Urothelium cell line (cell line): Measurements from ENCODE around the gene MRPS27.

Experiments used
- DNase-seq: peaks from one replicate; pipeline ENCODE4 v3.0.0; 2011; ENCODE audit warnings: low spot score, mixed read lengths
- FAIRE-seq: peaks from 2 replicates; lab custom pipeline; 2011; peaks lifted over from hg19 to GRCh38; lab: Jason Lieb, UNC

MRPS27 gene

DNA sequence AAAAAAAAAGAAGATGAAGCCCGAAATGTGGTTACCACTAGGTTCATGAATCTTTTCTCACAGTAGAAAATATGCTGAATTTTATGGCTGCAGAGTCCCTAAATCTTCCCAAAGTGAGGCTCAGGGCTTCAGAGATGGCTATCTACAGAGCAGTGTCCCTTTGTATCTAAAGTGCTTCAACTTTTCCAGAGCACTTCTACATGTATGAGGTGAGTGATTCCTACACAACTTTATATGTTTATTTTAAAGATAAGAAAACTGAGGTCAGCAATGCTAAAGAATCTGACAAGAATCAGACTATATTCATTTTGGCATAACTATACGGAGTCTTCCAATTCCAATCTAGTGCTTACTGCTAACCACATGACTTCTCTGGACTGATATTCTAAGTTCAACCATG lies 53.2 kb downstream of the MRPS27 start:
- no peak for FAIRE-seq

GRCh38 chr5:72265032-72265877 lies 54.8 kb downstream of the MRPS27 start:
- FAIRE-seq (no peak), DNase-seq (no peak)

More for the DNA sequence above, 53.2 kb downstream of the MRPS27 start:
- DNase-seq, result no peak

- DNase-seq (no peak), FAIRE-seq (no peak)
Measured at GRCh38 chr5:72256536-72256935, 63.5 kb downstream of the MRPS27 start.

GRCh38 chr5:72255670-72256069 lies 64.4 kb downstream of the MRPS27 start:
- no peak for DNase-seq
- no peak for FAIRE-seq

GRCh38 chr5:72255237-72255636 lies 64.8 kb downstream of the MRPS27 start:
- DNase-seq (no peak), FAIRE-seq (no peak)

DNA sequence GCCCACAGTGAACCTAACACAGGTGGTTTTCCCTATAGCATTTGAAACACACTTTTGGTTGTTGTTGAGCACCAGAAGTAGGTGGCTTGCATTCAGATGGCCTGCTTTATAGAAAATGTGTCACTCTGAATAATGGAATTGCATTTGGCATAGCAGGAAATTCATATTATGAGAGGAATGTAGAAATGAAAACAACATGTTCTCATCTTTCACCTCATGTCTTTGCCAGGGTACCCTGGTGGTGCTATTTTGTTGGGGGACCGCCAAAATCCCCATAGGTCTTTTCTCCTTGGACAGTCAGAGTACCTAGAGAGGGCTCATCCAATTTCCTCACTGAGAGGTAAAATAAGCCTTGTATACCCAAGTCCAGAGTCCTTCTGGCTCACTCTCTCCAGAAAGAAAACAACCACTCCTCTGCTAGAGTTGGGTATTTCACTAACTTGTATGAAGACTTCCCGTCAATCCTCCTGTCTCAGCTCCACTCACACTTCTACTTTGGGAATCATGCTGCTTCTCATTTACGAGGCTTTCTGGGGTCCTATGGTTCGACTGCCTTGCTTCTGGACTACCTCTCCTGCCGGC lies 67.4 kb downstream of the MRPS27 start:
- no peak for FAIRE-seq
- no peak for DNase-seq

GRCh38 chr5:72252008-72252407 lies 68.0 kb downstream of the MRPS27 start:
- DNase-seq (no peak), FAIRE-seq (no peak)

DNA sequence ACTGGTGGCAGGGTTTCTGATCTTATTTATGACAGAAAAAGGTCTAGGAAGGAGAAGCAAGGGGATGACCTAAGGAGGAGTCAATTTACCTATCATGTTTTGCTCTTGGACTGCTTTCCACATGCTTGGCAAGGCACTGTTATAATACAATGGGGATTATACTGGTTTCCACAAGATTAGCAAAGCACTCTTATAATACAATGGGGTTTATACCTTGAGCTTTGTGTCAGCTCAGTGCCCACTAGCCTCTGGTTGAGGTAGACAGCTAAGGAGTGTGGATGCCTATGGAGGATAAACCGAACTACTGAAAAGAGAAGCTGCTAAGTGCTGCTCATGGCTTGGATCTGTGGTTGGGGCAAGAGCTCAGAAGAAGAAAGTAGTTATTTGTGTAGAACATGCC lies 68.7 kb downstream of the MRPS27 start:
- FAIRE-seq (no peak), DNase-seq (no peak)

- FAIRE-seq, result no peak
- DNase-seq, result peak; percentile 86
Measured at GRCh38 chr5:72248410-72248981, 71.5 kb downstream of the MRPS27 start.

- FAIRE-seq, result no peak
- DNase-seq, result no peak
Measured at GRCh38 chr5:72246954-72247442, 73.0 kb downstream of the MRPS27 start.

GRCh38 chr5:72245951-72246532 lies 74.0 kb downstream of the MRPS27 start:
- FAIRE-seq, result no peak
- DNase-seq, result no peak

DNA sequence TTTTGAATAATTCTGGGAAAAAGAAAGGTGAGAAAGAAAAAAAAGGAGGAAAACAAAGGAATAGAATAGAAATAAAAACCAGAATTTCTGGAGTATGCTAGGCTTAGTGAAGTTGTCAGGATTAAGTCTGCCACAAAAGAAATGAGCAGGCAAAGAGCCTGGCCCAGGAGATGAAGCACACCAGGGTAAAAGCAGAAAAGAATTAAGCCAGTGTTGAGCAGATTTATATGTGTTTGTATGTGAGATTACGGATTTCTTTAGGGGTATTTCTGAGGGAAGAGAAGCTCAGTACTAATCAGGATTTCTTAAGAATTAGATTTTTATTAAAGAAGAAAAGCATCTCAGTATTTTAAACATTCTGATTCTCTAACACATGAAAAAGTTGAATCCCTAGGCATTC lies 74.5 kb downstream of the MRPS27 start:
- no peak for DNase-seq
- FAIRE-seq, result no peak

GRCh38 chr5:72244862-72245371 lies 75.1 kb downstream of the MRPS27 start:
- FAIRE-seq (no peak), DNase-seq (peak; percentile 27)

DNA sequence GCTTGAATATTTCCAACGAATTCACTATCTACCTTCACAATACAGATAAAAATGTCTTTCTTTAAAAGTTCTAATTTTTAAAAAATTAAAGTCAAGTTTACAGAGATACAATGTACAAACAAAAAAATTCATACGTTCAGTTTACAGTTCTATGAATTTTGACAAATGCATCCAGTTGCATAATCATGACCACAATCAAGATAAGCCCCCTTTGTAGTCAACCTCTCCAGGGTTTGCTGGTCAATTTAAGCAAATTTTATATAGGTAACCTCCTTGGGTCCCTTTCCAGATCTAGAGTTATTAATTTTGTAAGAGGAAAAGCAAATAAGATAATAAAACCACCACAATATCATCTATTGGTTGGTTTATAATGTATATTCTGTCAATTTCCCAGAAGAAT lies 76.3 kb downstream of the MRPS27 start:
- no peak for DNase-seq
- FAIRE-seq, result no peak

- DNase-seq (no peak), FAIRE-seq (no peak)
Measured at GRCh38 chr5:72242796-72243475, 77.1 kb downstream of the MRPS27 start.

DNA sequence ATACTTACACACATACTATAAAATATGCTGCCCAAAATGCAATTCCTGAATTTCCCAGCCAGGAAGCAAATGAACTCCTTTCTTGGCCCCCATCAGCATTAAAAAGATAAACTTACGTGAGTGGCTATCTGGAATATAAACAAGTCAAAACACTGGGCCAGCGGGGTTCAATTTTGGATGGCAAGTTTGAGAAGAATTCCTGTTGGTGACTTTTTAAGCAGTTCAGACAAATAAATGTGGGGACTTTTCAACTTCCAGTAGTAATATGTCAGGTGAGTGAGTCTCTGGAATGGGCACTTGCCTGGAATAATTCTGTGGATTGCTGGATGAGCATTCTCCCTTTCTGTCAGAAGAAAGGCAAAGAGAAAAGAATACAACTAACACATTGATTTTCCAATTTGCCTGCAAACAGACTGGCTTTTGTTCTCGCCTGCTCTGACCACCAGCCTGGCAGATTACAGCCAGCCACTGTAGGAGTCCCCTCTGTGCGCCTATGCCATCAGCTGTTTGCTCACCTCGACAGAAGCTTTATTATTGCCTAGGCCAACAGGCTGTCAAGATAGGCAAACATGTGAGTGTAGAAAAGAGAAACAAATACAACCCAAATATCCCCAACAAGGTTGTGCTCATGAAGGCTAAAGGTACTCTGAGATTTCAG lies 78.6 kb downstream of the MRPS27 start:
- no peak for DNase-seq
- FAIRE-seq, result no peak

GRCh38 chr5:72238712-72239445 lies 81.2 kb downstream of the MRPS27 start:
- FAIRE-seq (no peak), DNase-seq (no peak)

DNA sequence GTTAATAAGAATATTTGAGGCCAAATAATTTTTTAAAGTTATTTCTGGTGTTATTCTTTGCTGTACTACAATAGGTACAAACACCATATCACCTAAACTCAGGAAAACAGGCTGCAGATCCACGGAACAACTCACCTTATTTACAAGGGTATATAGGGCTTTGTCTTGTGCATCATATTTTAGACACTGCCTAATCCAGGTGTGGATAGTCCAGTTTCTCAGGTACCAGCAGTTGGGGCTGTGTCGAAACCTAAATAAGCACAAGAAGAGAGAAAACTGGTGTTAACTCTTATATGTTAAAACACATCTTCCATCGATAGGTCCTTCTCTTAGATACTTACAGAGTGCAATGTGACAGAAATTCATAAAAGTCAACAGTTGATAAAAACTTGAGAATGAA lies 82.2 kb downstream of the MRPS27 start:
- FAIRE-seq, result no peak
- no peak for DNase-seq

DNA sequence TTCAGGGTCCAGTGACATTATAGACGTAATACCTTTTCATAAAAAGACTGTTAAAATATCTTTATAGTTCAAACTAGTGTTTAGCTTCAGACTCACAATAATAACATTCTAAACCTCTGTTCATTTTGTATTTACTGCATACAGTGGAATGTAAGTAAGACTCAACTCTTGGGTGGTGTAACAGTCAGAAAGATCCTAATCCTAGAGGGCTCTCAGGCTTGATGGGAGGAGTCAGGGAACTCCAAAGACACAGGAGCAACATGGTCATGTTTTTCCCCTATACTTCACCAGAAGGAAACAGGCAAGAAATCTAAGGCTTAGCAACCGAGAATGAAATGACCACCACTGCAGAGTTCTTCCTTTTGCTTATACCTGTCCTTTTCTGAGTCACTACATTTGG lies 82.6 kb downstream of the MRPS27 start:
- DNase-seq (no peak), FAIRE-seq (no peak)

DNA sequence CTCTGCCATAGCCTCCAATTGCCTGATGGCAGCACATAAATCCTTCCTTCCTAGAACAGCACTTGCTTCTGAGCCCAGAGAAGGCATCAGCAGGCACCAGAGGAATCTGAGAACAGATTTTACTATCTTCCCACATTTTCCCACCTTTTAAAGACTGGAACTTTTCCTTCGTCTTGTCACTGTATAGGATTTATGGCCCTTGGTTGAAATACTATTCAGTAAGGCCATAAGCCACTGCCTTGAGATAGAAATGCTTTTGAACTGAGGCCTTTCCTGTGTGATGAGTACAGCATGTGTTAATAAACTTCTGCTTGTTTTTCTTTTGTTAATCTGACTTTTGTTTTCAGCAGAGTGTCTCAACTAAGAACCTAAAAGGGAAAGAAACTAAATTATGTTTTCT lies 84.3 kb downstream of the MRPS27 start:
- FAIRE-seq (no peak), DNase-seq (no peak)
